Spleen (tissue), 7 donors: ENCODE data around the gene PPP1R9B.

ENCODE experiments used
- POLR2A ChIP-seq, 3 donors: fragments of 450-650 bp; IDR thresholded peaks; one replicate each; pipeline ENCODE4 v1.5.1; 2017; ENCODE audit warnings: antibody characterized with exemption in 3 of 3, mild to moderate bottlenecking in 1 of 3
- TF ChIP-seq, protein P1 (sequence below), 11 experiments: fragments of 200-600 bp in 7 of 11; fragments of 450-650 bp in 4 of 11; sonication (generic) in 4 of 11; IDR thresholded peaks in 8 of 11; conservative IDR thresholded peaks in 3 of 11; 1 replicate in 7 of 11; 2 replicates in 4 of 11; pipeline versions ENCODE4 v1.4.0 to v1.8.0; 2016 to 2021; ENCODE audit warnings: antibody characterized with exemption in 11 of 11, inconsistent platforms in 4 of 11, mild to moderate bottlenecking in 1 of 11
- donor health status: DM: no; HTN: no; CAD: no; lungs with moderate emphysema.
- donor health status: DM: no; HTN: no; CAD: no.
- donor health status: DM: no; HTN: no; CAD: no.

GRCh38 chr17:50189550-50190292, 39.2 kb upstream of the PPP1R9B start:
- TF ChIP-seq, protein P1, sequence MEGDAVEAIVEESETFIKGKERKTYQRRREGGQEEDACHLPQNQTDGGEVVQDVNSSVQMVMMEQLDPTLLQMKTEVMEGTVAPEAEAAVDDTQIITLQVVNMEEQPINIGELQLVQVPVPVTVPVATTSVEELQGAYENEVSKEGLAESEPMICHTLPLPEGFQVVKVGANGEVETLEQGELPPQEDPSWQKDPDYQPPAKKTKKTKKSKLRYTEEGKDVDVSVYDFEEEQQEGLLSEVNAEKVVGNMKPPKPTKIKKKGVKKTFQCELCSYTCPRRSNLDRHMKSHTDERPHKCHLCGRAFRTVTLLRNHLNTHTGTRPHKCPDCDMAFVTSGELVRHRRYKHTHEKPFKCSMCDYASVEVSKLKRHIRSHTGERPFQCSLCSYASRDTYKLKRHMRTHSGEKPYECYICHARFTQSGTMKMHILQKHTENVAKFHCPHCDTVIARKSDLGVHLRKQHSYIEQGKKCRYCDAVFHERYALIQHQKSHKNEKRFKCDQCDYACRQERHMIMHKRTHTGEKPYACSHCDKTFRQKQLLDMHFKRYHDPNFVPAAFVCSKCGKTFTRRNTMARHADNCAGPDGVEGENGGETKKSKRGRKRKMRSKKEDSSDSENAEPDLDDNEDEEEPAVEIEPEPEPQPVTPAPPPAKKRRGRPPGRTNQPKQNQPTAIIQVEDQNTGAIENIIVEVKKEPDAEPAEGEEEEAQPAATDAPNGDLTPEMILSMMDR (IDR thresholded peaks at IDR 0.05 in 8 of 11, conservative IDR thresholded peaks at IDR 0.05 in 3 of 11) = no peak
- no peak for TF ChIP-seq POLR2A (IDR thresholded peaks at IDR 0.05)
